GM12878 (cell line): Measurements from ENCODE around the gene CHRNE. TPM values are rescaled to one million over a fixed set of nuclear protein-coding genes. Genes with fewer than 3 reads are reported as not detected.

Source experiments
- ASH2L ChIP-seq: fragments of 300-600, 200-600 bp; sonication (generic); IDR thresholded peaks from 2 replicates; pipeline ENCODE4 v1.6.1; 2017; ENCODE audit warnings: low read depth, mild to moderate bottlenecking, borderline replicate concordance
- BMI1 ChIP-seq: fragments of 450-650 bp; IDR thresholded peaks from 2 replicates; pipeline ENCODE4 v1.6.1; 2016; ENCODE audit warnings: mild to moderate bottlenecking, moderate library complexity, borderline replicate concordance
- CBX3 ChIP-seq: fragments of 200-600 bp; sonication (generic); IDR thresholded peaks from 2 replicates; pipeline ENCODE4 v1.6.1; 2016; ENCODE audit warnings: low read depth, borderline replicate concordance
- CEBPB ChIP-seq, 2 experiments: fragments of 150-350 bp in 1 of 2; IDR thresholded peaks; 2 replicates each; pipeline ENCODE4 v1.6.1; 2012 to 2014; ENCODE audit warnings: low read depth in 2 of 2, low read length in 2 of 2, borderline replicate concordance in 1 of 2, inconsistent platforms in 1 of 2
- CHD1 ChIP-seq: IDR thresholded peaks from 2 replicates; pipeline ENCODE4 v1.6.1; 2012; ENCODE audit warnings: low read depth, low read length, improper control_type of control experiment
- GATAD2B ChIP-seq: fragments of 450-650 bp; conservative IDR thresholded peaks from 2 replicates; pipeline ENCODE4 v1.6.1; 2017; ENCODE audit warnings: low read depth, mild to moderate bottlenecking, moderate library complexity
- HDAC2 ChIP-seq: fragments of 200-600 bp; sonication (generic); IDR thresholded peaks from 2 replicates; pipeline ENCODE4 v1.6.1; 2017
- HDGF ChIP-seq: fragments of 450-650 bp; IDR thresholded peaks from 2 replicates; pipeline ENCODE4 v1.6.1; 2016; ENCODE audit warnings: antibody characterized with exemption
- IKZF1 ChIP-seq: fragments of 450-650 bp; conservative IDR thresholded peaks from 2 replicates; pipeline ENCODE4 v1.6.1; 2017; ENCODE audit warnings: antibody characterized with exemption, mild to moderate bottlenecking
- IRF4 ChIP-seq: IDR thresholded peaks from 2 replicates; pipeline ENCODE4 v1.6.1; 2011; ENCODE audit warnings: low read depth, low read length
- LARP7 ChIP-seq: fragments of 450-650 bp; IDR thresholded peaks from 2 replicates; pipeline ENCODE4 v1.6.1; 2017; ENCODE audit warnings: mild to moderate bottlenecking
- MEF2A ChIP-seq: IDR thresholded peaks from 2 replicates; pipeline ENCODE4 v1.6.1; 2011; ENCODE audit warnings: low read depth, mild to moderate bottlenecking, low read length, moderate library complexity; ENCODE audit not compliant: insufficient read depth
- MTA2 ChIP-seq: fragments of 450-650 bp; IDR thresholded peaks from 2 replicates; pipeline ENCODE4 v1.6.1; 2016; ENCODE audit warnings: low read depth, mild to moderate bottlenecking, moderate library complexity
- MTA3 ChIP-seq: IDR thresholded peaks from 2 replicates; pipeline ENCODE4 v1.6.1; 2012; ENCODE audit warnings: low read length, inconsistent platforms, borderline replicate concordance
- MXI1 ChIP-seq: fragments of 150-350 bp; IDR thresholded peaks from 2 replicates; pipeline ENCODE4 v1.6.1; 2011; ENCODE audit warnings: low read depth, mild to moderate bottlenecking, inconsistent platforms, low read length, improper control_type of control experiment
- NR2C2 ChIP-seq: IDR thresholded peaks from 2 replicates; pipeline ENCODE4 v1.6.1; 2011; ENCODE audit warnings: borderline replicate concordance, low read depth; ENCODE audit not compliant: control insufficient read depth, insufficient read length
- PML ChIP-seq: IDR thresholded peaks from 2 replicates; pipeline ENCODE4 v1.6.1; 2012; ENCODE audit warnings: low read length, inconsistent platforms
- POLR2A ChIP-seq: IDR thresholded peaks from 2 replicates; pipeline ENCODE4 v1.6.1; 2011; ENCODE audit warnings: low read depth, mild to moderate bottlenecking, low read length
- POU2F2 ChIP-seq: IDR thresholded peaks from 3 replicates; pipeline ENCODE4 v1.6.1; 2011; ENCODE audit warnings: low read depth, mild to moderate bottlenecking, low read length, borderline replicate concordance
- RB1 ChIP-seq: fragments of 450-650 bp; formaldehyde crosslinking; IDR thresholded peaks from 2 replicates; pipeline ENCODE4 v1.6.1; 2017; ENCODE audit warnings: mild to moderate bottlenecking, borderline replicate concordance
- RCOR1 ChIP-seq: conservative IDR thresholded peaks from 2 replicates; pipeline ENCODE4 v1.6.1; 2012; ENCODE audit warnings: low read depth, low read length, improper control_type of control experiment
- RUNX3 ChIP-seq: IDR thresholded peaks from 2 replicates; pipeline ENCODE4 v1.6.1; 2012; ENCODE audit warnings: low read length, inconsistent platforms
- SMAD1 ChIP-seq: fragments of 450-650 bp; IDR thresholded peaks from 2 replicates; pipeline ENCODE4 v1.6.1; 2018; ENCODE audit warnings: mild to moderate bottlenecking, low read depth; ENCODE audit not compliant: partially characterized antibody
- SMAD5 ChIP-seq: IDR thresholded peaks from 2 replicates; pipeline ENCODE4 v1.6.1; 2016; ENCODE audit warnings: antibody characterized with exemption, low read depth
- SMARCA5 ChIP-seq: fragments of 450-650 bp; IDR thresholded peaks from 2 replicates; pipeline ENCODE4 v1.6.1; 2017; ENCODE audit warnings: mild to moderate bottlenecking
- SPI1 ChIP-seq: IDR thresholded peaks from 2 replicates; pipeline ENCODE4 v1.6.1; 2011; ENCODE audit warnings: low read depth, mild to moderate bottlenecking, low read length, moderate library complexity, borderline replicate concordance; ENCODE audit not compliant: insufficient read depth
- SREBF2 ChIP-seq: IDR thresholded peaks from 2 replicates; pipeline ENCODE4 v1.6.1; 2012; ENCODE audit warnings: mild to moderate bottlenecking, low read length
- STAT1 ChIP-seq: fragments of 450-650 bp; conservative IDR thresholded peaks from 2 replicates; pipeline ENCODE4 v1.6.1; 2014; ENCODE audit warnings: antibody characterized with exemption, mild to moderate bottlenecking
- TBL1XR1 ChIP-seq: IDR thresholded peaks from 2 replicates; pipeline ENCODE4 v1.6.1; 2012; ENCODE audit warnings: low read depth, low read length, improper control_type of control experiment
- TCF7 ChIP-seq: IDR thresholded peaks from 2 replicates; pipeline ENCODE4 v1.6.1; 2014; ENCODE audit warnings: antibody characterized with exemption, borderline replicate concordance
- WRNIP1 ChIP-seq: IDR thresholded peaks from 2 replicates; pipeline ENCODE4 v1.6.1; 2011; ENCODE audit warnings: low read depth, low read length, improper control_type of control experiment, borderline replicate concordance
- ZNF207 ChIP-seq: fragments of 450-650 bp; IDR thresholded peaks from 2 replicates; pipeline ENCODE4 v1.6.1; 2014; ENCODE audit warnings: antibody characterized with exemption, mild to moderate bottlenecking, borderline replicate concordance
- polyA plus RNA-seq, 11 experiments: library from polyadenylated mRNA; depleted of rRNA in 4 of 11; unstranded in 6 of 11; stranded (reverse) in 5 of 11; fragments of >200 nt; fragmentation: Nextera tagmentation in 4 of 11; fragmentation: Illumina TruSeq in 1 of 11; extraction: Ambion mirVana in 4 of 11; extraction: Trizol in 1 of 11; gene quantifications; 1 replicate in 1 of 11; 2 replicates in 10 of 11; pipeline versions ENCODE4 v1.2.1 to v1.2.3, GENCODE V29; 2011 to 2016; ENCODE audit warnings: inconsistent platforms in 2 of 11, missing spikeins in 2 of 11, low read depth in 1 of 11
- total RNA-seq, 4 experiments: library from RNA; depleted of rRNA in 3 of 4; stranded (reverse); fragments of >200 nt in 3 of 4; fragmentation: Illumina TruSeq in 1 of 4; extraction: Trizol in 1 of 4; gene quantifications; 2 replicates each; pipeline versions ENCODE4 v1.2.1 to v1.2.3, GENCODE V29; 2013 to 2021
- TF ChIP-seq, protein P1 (sequence below): fragments of 450-650 bp; IDR thresholded peaks from 2 replicates; pipeline ENCODE4 v1.6.1; 2017; ENCODE audit warnings: mild to moderate bottlenecking

Gene CHRNE
- total and polyA plus RNA-seq, 10 of the 15 experiments (the other 5 are each of a cell fraction or from before 2014, with no cell fraction given), result 0.05 to 0.11 (median 0.08) TPM; not detected in 6

- no peak for TF ChIP-seq RCOR1
- no peak for TF ChIP-seq POLR2A
- TF ChIP-seq POU2F2, result no peak
- TF ChIP-seq MTA2, result no peak
- no peak for TF ChIP-seq HDGF
- TF ChIP-seq IKZF1, result 0 out of 2 replicates have a peak, but pooled peaks have one; percentile 32
- no peak for TF ChIP-seq ASH2L
- TF ChIP-seq, protein P1, sequence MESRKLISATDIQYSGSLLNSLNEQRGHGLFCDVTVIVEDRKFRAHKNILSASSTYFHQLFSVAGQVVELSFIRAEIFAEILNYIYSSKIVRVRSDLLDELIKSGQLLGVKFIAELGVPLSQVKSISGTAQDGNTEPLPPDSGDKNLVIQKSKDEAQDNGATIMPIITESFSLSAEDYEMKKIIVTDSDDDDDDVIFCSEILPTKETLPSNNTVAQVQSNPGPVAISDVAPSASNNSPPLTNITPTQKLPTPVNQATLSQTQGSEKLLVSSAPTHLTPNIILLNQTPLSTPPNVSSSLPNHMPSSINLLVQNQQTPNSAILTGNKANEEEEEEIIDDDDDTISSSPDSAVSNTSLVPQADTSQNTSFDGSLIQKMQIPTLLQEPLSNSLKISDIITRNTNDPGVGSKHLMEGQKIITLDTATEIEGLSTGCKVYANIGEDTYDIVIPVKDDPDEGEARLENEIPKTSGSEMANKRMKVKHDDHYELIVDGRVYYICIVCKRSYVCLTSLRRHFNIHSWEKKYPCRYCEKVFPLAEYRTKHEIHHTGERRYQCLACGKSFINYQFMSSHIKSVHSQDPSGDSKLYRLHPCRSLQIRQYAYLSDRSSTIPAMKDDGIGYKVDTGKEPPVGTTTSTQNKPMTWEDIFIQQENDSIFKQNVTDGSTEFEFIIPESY, result no peak
- TF ChIP-seq SMAD5, result no peak
- TF ChIP-seq HDAC2, result no peak
- TF ChIP-seq NR2C2, result no peak
- TF ChIP-seq WRNIP1, result no peak
- no peak for TF ChIP-seq TBL1XR1
- TF ChIP-seq GATAD2B, result peak; percentile 45; the same call in 1 of the 2 replicates
- TF ChIP-seq RUNX3, result peak; percentile 29; the same call in 1 of the 2 replicates
- peak; percentile 68; the same call in 1 of the 2 replicates for TF ChIP-seq RB1
- TF ChIP-seq MXI1, result no peak
- no peak for TF ChIP-seq STAT1
- TF ChIP-seq CBX3, result no peak
- no peak for TF ChIP-seq MEF2A
- TF ChIP-seq TCF7, result no peak
- no peak for TF ChIP-seq SPI1
- no peak for TF ChIP-seq CEBPB (IDR thresholded peaks at IDR 0.05; ENCODE audit: borderline replicate concordance in 1 of 2, low read depth in 2 of 2, low read length in 2 of 2)
- no peak for TF ChIP-seq PML
- TF ChIP-seq SMARCA5, result 0 out of 2 replicates have a peak, but pooled peaks have one; percentile 55
- no peak for TF ChIP-seq CHD1
- TF ChIP-seq ZNF207, result no peak
- no peak for TF ChIP-seq IRF4
- no peak for TF ChIP-seq SREBF2
- TF ChIP-seq LARP7, result no peak
- no peak for TF ChIP-seq SMAD1
- TF ChIP-seq MTA3, result no peak
- no peak for TF ChIP-seq BMI1
Measured at GRCh38 chr17:4903051-4903818, at the start of gene CHRNE (continued).
